HG03103 (cell line): ENCODE results near the gene PPIL3.

ENCODE experiments used
- ATAC-seq: cut with Tn5 transposase; IDR thresholded peaks from one replicate; pipeline ENCODE4 v1.9.1; 2021; ENCODE audit warnings: low read depth; ENCODE audit not compliant: unreplicated experiment

The PPIL3 gene

GRCh38 chr2:200861617-200862155, 27.2 kb downstream of the PPIL3 start:
- ATAC-seq: no peak

- ATAC-seq: no peak
Measured at GRCh38 chr2:200860092-200860795, 28.6 kb downstream of the PPIL3 start.

GRCh38 chr2:200856806-200857205, 32.1 kb downstream of the PPIL3 start:
- no peak for ATAC-seq

GRCh38 chr2:200852605-200853004, 36.3 kb downstream of the PPIL3 start:
- ATAC-seq: no peak

GRCh38 chr2:200851398-200852248, 37.3 kb downstream of the PPIL3 start:
- ATAC-seq: no peak

GRCh38 chr2:200850512-200851256, 38.2 kb downstream of the PPIL3 start:
- no peak for ATAC-seq

- ATAC-seq: no peak
Measured at GRCh38 chr2:200847939-200848338, 40.9 kb downstream of the PPIL3 start.

- ATAC-seq: no peak
Measured at GRCh38 chr2:200847269-200847668, 41.6 kb downstream of the PPIL3 start.

- ATAC-seq: no peak
Measured at GRCh38 chr2:200845669-200846325, 43.1 kb downstream of the PPIL3 start.

GRCh38 chr2:200845194-200845593, 43.7 kb downstream of the PPIL3 start:
- ATAC-seq: no peak

GRCh38 chr2:200843993-200844948, 44.6 kb downstream of the PPIL3 start:
- ATAC-seq: no peak

GRCh38 chr2:200839513-200839912, 49.4 kb downstream of the PPIL3 start:
- ATAC-seq: no peak

GRCh38 chr2:200834701-200835100, 54.2 kb downstream of the PPIL3 start:
- no peak for ATAC-seq

GRCh38 chr2:200829258-200829655, 59.6 kb downstream of the PPIL3 start:
- no peak for ATAC-seq

- no peak for ATAC-seq
Measured at GRCh38 chr2:200828572-200829257, 60.2 kb downstream of the PPIL3 start.

- no peak for ATAC-seq
Measured at GRCh38 chr2:200828104-200828503, 60.8 kb downstream of the PPIL3 start.

- ATAC-seq: no peak
Measured at GRCh38 chr2:200821686-200822245, 67.1 kb downstream of the PPIL3 start.
